ENCODE data around the gene ENTPD1. TPM values are rescaled to one million over a fixed set of nuclear protein-coding genes. Genes with fewer than 3 reads are reported as not detected.

The ENTPD1 gene
- polyA plus RNA-seq, 3 donors = 62.2 to 71.1 (median 70.4) TPM

DNA sequence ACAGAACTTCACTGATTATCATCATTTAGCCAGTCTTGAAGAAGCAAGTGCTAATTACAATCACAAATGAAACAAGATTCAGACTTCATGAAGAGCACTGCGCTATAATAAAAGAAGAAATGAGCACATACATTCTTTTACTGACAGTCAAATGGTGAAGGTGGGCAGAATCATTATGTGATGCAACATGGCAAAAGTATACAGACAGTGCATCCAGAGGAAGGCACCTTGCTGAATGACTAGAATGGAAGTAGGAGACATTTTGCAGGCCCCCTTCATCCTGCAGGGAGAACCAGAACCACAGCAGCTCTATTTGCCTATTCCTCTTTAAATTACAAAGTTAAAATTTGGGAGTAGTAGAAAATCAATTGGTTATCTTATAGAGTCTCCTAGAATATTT is 120.8 kb downstream of the ENTPD1 start:
- WGBS (ENCODE audit: insufficient coverage) = no CpG with 5 or more reads among the region's 1 CpG
- no peaks in the 10 kb centered on the region for H3K79me2 ChIP-seq (ENCODE audit: insufficient read depth, low read length)
- H3K36me3 ChIP-seq (replicated peaks in 1 of 2; ENCODE audit: control insufficient read depth in 1 of 2, insufficient read depth in 2 of 2, low read length in 2 of 2) = peaks cover 17 to 52% of the 10 kb centered on the region in 2 donors
- Mint-ChIP-seq H3K27me3 (ENCODE audit: low read depth in 3 of 3) (no peaks in the 10 kb centered on the region), H3K4me3 (no peak overlapping the region), H3K36me3 (peaks cover 42 to 53% of the 10 kb centered on the region in 2 donors), H3K9me3 (peaks cover 4 to 14% (median 11%) of the 10 kb centered on the region in 7 donors), H3K27ac (no peak overlapping the region), H3K4me1 (peaks cover 11% of the 10 kb centered on the region)
- no peak overlapping the region for H3K9ac ChIP-seq (ENCODE audit: insufficient read depth, low read length, poor library complexity, severe bottlenecking)
- TF ChIP-seq, protein P1, sequence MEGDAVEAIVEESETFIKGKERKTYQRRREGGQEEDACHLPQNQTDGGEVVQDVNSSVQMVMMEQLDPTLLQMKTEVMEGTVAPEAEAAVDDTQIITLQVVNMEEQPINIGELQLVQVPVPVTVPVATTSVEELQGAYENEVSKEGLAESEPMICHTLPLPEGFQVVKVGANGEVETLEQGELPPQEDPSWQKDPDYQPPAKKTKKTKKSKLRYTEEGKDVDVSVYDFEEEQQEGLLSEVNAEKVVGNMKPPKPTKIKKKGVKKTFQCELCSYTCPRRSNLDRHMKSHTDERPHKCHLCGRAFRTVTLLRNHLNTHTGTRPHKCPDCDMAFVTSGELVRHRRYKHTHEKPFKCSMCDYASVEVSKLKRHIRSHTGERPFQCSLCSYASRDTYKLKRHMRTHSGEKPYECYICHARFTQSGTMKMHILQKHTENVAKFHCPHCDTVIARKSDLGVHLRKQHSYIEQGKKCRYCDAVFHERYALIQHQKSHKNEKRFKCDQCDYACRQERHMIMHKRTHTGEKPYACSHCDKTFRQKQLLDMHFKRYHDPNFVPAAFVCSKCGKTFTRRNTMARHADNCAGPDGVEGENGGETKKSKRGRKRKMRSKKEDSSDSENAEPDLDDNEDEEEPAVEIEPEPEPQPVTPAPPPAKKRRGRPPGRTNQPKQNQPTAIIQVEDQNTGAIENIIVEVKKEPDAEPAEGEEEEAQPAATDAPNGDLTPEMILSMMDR (IDR thresholded peaks at IDR 0.05) = no peak
- H3K4me3 ChIP-seq (replicated peaks in 1 of 3; ENCODE audit: low read depth in 2 of 3, low read length in 3 of 3) = no peak overlapping the region
- H3K27me3 ChIP-seq (ENCODE audit: control insufficient read depth in 2 of 2, insufficient read depth in 2 of 2, low read length in 2 of 2) = no peaks in the 10 kb centered on the region
- no peak overlapping the region for H2AFZ ChIP-seq (ENCODE audit: insufficient read depth, low read depth, low read length, poor library complexity, severe bottlenecking)
- no peak overlapping the region for H3K4me2 ChIP-seq (replicated peaks; ENCODE audit: extremely low read depth, low read length, poor library complexity, severe bottlenecking)
- intact Hi-C loops (cut with micrococcal nuclease) = no loop called here
- H3K27ac ChIP-seq (ENCODE audit: low read depth in 1 of 2, low read length in 2 of 2) = no peak overlapping the region
- no peaks in the 10 kb centered on the region for H3K4me1 ChIP-seq (ENCODE audit: control insufficient read depth in 1 of 2, insufficient read depth in 2 of 2, low read length in 2 of 2)
- no peaks in the 10 kb centered on the region for H4K20me1 ChIP-seq (ENCODE audit: insufficient read depth, low read length)
- DNase-seq = no peak
- no peaks in the 10 kb centered on the region for H3K9me3 ChIP-seq (replicated peaks in 1 of 2; ENCODE audit: control insufficient read depth in 1 of 2, insufficient read depth in 1 of 2, low read length in 2 of 2)

DNA sequence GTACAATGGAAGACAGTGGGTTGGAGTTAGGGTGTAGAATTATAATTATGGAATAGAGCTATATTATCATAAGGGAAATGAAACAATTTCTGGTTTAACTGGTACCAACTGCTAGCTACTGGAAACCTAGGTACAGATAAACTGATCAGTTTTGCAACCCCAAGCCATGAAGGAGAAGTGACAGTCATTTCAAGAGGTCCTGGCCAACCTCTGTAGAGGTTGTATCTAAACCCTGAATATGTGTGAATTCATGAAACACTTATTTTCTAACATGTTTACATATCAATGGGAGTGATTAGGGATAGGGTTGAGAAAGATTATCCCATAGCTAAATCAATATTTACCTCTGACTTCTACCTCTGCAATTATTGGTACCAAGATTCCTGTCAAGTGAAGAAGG is 121.9 kb downstream of the ENTPD1 start:
- peaks cover 6 to 41% of the 10 kb centered on the region in 2 donors for H3K36me3 ChIP-seq (replicated peaks in 1 of 2; ENCODE audit: control insufficient read depth in 1 of 2, insufficient read depth in 2 of 2, low read length in 2 of 2)
- H3K9ac ChIP-seq (ENCODE audit: insufficient read depth, low read length, poor library complexity, severe bottlenecking) = no peak overlapping the region
- H3K4me3 ChIP-seq (replicated peaks in 1 of 3; ENCODE audit: low read depth in 2 of 3, low read length in 3 of 3) = no peak overlapping the region
- Mint-ChIP-seq H3K4me3 (no peak overlapping the region), H3K27me3 (ENCODE audit: low read depth in 3 of 3) (no peaks in the 10 kb centered on the region), H3K9me3 (peaks cover 4 to 19% (median 12%) of the 10 kb centered on the region in 7 donors), H3K36me3 (peaks cover 36 to 46% of the 10 kb centered on the region in 2 donors), H3K27ac (no peak overlapping the region), H3K4me1 (peaks cover 11% of the 10 kb centered on the region)
- intact Hi-C loops (cut with micrococcal nuclease) = no loop called here
- no peak overlapping the region for H3K4me2 ChIP-seq (replicated peaks; ENCODE audit: extremely low read depth, low read length, poor library complexity, severe bottlenecking)
- no peaks in the 10 kb centered on the region for H3K4me1 ChIP-seq (ENCODE audit: control insufficient read depth in 1 of 2, insufficient read depth in 2 of 2, low read length in 2 of 2)
- no peak overlapping the region for H3K27ac ChIP-seq (ENCODE audit: low read depth in 1 of 2, low read length in 2 of 2)
- no peaks in the 10 kb centered on the region for H3K79me2 ChIP-seq (ENCODE audit: insufficient read depth, low read length)
- H2AFZ ChIP-seq (ENCODE audit: insufficient read depth, low read depth, low read length, poor library complexity, severe bottlenecking) = no peak overlapping the region
- no peaks in the 10 kb centered on the region for H4K20me1 ChIP-seq (ENCODE audit: insufficient read depth, low read length)
- DNase-seq = no peak
- no peaks in the 10 kb centered on the region for H3K9me3 ChIP-seq (replicated peaks in 1 of 2; ENCODE audit: control insufficient read depth in 1 of 2, insufficient read depth in 1 of 2, low read length in 2 of 2)
- TF ChIP-seq, protein P1 (IDR thresholded peaks at IDR 0.05) = no peak
- no peaks in the 10 kb centered on the region for H3K27me3 ChIP-seq (ENCODE audit: control insufficient read depth in 2 of 2, insufficient read depth in 2 of 2, low read length in 2 of 2)

Measured in CD14-positive monocyte (primary cell).